Umbilical cord (tissue), 1 donor: Measurements from ENCODE around the gene GM2A. TPM values are rescaled to one million over a fixed set of nuclear protein-coding genes. Genes with fewer than 3 reads are reported as not detected.

Source experiments
- total RNA-seq: library from RNA; depleted of rRNA; stranded (reverse); fragments of >200 nt; gene quantifications from one replicate; pipeline ENCODE4 v1.2.3, GENCODE V29; 2014; ENCODE audit warnings: low replicate concordance; ENCODE audit not compliant: insufficient read depth

GM2A gene
- total RNA-seq, 1 donor from 2014 or later, result 26.2 TPM

Other genes with a start within 250 kb of the GM2A start
- gene GPX3, start 232.6 kb upstream of the GM2A start, total RNA-seq, result 32.7 TPM
- 58.7 TPM for gene TNIP1, start 172.2 kb upstream of the GM2A start, total RNA-seq
- gene ANXA6, start 95.4 kb upstream of the GM2A start, total RNA-seq, result 293 TPM
- gene CCDC69, start 29.1 kb upstream of the GM2A start, total RNA-seq, result 20.0 TPM
- 1.4 TPM for gene SLC36A3, start 50.6 kb downstream of the GM2A start, total RNA-seq
- gene SLC36A2, start 94.4 kb downstream of the GM2A start, total RNA-seq, result 1.7 TPM
- 4.1 TPM for gene SLC36A1, start 194.4 kb downstream of the GM2A start, total RNA-seq